Mammary epithelial cell (primary cell): ENCODE results near the gene SGTB.

Source experiments
- EZH2 ChIP-seq: IDR thresholded peaks from 2 replicates; pipeline ENCODE4 v1.6.1; 2012; ENCODE audit warnings: low read length, inconsistent platforms, borderline replicate concordance
- TF ChIP-seq, protein P1 (sequence below), 2 donors: IDR thresholded peaks in 1 of 2; conservative IDR thresholded peaks in 1 of 2; 2 replicates each; pipeline ENCODE4 v1.5.1; 2011 to 2012; ENCODE audit warnings: inconsistent platforms in 2 of 2, low read length in 2 of 2, mild to moderate bottlenecking in 2 of 2, control low read depth in 1 of 2, low read depth in 1 of 2; ENCODE audit not compliant: insufficient read depth in 1 of 2; ENCODE audit errors: extremely low read depth in 1 of 2

DNA sequence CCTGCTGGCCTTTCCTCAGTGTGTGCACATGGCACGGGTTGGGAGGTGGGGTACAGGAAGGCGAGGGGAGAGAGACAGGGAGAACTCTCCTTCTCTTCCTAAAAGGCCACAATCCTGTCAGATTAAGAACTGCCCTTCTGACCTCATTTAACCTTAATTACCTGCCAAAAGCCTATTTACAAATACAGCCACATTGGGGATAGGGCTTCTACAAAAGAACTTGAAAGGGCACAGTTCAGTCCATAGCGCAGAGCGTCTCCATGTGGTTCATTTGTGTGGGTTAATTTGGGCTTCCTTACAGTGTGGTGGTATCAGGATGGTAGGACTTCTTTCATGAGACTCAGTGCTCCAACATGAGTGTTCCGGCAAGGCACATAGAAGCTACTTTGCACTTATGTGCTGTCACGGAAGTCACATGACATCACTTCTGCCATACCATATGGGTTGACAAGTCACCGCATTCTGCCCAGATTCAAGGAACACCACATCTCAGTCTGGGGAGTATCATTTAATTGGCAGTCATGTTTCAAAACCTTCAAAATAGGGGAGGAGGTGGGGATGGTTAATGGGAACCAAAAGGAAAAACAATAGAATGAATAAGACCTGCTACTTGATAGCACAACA, 46.9 kb upstream of the SGTB start:
- TF ChIP-seq, protein P1, sequence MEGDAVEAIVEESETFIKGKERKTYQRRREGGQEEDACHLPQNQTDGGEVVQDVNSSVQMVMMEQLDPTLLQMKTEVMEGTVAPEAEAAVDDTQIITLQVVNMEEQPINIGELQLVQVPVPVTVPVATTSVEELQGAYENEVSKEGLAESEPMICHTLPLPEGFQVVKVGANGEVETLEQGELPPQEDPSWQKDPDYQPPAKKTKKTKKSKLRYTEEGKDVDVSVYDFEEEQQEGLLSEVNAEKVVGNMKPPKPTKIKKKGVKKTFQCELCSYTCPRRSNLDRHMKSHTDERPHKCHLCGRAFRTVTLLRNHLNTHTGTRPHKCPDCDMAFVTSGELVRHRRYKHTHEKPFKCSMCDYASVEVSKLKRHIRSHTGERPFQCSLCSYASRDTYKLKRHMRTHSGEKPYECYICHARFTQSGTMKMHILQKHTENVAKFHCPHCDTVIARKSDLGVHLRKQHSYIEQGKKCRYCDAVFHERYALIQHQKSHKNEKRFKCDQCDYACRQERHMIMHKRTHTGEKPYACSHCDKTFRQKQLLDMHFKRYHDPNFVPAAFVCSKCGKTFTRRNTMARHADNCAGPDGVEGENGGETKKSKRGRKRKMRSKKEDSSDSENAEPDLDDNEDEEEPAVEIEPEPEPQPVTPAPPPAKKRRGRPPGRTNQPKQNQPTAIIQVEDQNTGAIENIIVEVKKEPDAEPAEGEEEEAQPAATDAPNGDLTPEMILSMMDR (conservative IDR thresholded peaks at IDR 0.05 in 1 of 2, IDR thresholded peaks at IDR 0.05 in 1 of 2; ENCODE audit: extremely low read depth in 1 of 2, insufficient read depth in 1 of 2, low read depth in 1 of 2, low read length in 2 of 2) = no peak
- TF ChIP-seq EZH2 = no peak
